Islet of Langerhans (tissue), 1 donor: Measurements from ENCODE around the gene DACH1.

Experiments
- FAIRE-seq: peaks from one replicate; lab custom pipeline; 2011; peaks lifted over from hg19 to GRCh38; lab: Jason Lieb, UNC

Gene DACH1

GRCh38 chr13:71481501-71481900, 385.5 kb downstream of the DACH1 start:
- FAIRE-seq, result peak; percentile 64

- peak; percentile 38 for FAIRE-seq
Measured at GRCh38 chr13:71481046-71481445, 386.0 kb downstream of the DACH1 start.

DNA sequence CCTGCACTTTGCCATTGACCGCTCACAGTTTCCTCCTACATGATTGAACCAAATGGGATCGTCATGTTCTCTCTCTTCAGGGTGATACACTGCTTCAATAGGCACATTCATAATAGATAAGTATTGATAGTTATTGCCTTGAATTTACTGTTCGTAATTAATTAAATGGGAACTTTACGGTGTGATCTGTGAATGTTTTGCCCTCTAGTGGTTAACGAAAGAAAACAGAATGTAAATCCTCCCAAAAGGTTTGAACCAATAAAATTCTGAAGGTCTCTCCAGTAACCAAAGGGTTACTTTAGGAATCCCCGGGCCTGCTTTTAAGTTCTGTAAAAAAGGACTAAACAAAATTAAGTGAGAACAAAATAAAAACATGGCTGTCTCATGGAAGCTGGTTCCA, 389.3 kb downstream of the DACH1 start:
- FAIRE-seq, result peak; percentile 72

DNA sequence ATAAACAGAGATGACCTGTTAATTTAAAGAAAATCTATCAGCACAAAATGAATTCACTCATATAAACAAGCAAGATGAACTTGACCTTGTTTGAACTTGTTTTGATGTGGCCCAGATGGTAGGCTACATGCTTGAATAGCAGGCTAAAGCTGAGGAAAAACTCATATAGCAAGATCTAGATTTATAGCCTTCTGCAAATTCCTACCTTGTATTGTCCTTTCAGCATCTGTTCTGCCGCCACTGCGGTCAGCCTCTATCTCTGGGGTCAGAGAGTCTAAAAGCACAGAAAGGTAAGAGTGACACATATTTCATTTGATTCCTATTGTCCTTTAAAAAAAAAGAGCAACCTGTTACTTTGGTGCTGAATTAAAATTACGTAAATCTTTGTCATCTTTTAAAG, 392.1 kb downstream of the DACH1 start:
- no peak for FAIRE-seq

DNA sequence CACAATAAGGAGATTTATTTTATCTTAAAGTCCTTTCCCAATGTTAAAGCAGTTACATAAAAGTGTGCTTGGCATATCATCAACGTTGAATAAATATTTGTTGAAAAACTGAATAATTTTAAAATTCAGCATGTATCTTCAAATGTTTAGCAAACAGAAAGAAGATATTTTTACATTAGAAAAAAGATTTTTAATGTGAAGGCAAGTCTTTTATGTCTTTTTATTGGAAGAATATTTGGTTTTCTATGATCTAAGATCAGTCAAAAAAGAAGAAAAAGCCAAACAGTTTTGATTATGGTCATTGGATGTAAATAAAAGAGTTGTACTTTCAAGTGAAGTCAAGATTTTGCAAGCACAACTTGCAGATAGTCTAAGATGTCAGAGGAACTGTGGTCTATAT, 397.4 kb downstream of the DACH1 start:
- FAIRE-seq, result no peak

DNA sequence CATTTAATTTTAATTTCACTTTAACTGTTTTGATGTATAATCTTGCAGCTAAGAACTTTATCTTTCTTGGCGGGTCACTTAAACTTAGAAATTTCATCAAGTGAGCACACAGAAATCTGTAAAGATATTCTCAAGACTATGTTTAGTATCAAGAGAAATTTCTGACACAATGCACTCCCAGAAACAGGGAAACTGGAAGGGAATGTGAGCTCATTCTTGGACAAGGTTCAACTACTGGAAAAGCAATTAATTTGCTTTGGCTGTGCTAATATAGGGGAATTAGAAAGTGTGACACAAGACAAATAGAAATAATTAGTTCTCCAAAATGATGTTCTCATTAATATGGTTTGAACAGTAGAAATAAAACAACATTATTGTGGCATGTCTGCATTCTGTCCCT, 402.3 kb downstream of the DACH1 start:
- peak; percentile 86 for FAIRE-seq

GRCh38 chr13:71461892-71462291, 405.1 kb downstream of the DACH1 start:
- peak; percentile 5 for FAIRE-seq

- FAIRE-seq, result peak; percentile 91
Measured at GRCh38 chr13:71460211-71460610, 406.8 kb downstream of the DACH1 start.

GRCh38 chr13:71459708-71460107, 407.3 kb downstream of the DACH1 start:
- FAIRE-seq, result peak; percentile 45

DNA sequence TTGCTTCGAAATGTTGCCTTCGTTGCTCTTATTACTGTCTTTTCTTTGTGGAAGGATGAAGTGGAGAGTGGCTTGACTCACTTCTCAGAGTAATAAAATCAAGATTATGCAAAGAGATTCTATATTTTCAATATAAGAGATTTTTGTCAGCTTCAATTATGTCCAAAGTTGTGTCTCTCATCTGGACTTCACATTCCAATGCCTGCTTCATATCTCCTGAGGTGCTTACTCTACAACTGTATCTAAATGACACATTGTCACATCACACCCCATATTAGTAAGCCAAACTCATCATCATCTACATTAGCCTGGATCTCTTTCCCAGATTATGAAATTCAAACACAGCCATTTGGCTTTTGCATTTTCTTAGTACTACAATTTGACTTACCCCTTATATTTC, 409.4 kb downstream of the DACH1 start:
- no peak for FAIRE-seq

DNA sequence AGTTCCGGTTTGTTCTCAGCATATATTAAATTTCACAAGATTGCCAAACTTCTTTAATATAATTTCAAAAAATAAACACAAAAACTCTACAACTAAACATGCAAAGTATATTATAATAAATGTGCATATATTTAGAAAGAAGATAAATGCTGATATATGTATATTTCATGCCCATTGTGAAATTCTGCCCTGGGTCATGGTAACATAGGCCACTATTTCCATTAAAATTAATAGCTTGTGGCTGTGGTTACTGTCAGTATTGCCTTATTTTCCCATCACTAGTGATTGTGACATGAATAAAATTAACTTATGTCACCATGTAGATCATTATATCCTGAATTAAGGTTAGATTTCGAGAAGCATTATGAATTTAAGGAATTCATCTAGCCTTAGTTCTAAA, 410.9 kb downstream of the DACH1 start:
- FAIRE-seq, result no peak

GRCh38 chr13:71454509-71454908, 412.5 kb downstream of the DACH1 start:
- no peak for FAIRE-seq

- FAIRE-seq, result peak; percentile 88
Measured at GRCh38 chr13:71448080-71448630, 418.8 kb downstream of the DACH1 start.

- peak; percentile 79 for FAIRE-seq
Measured at GRCh38 chr13:71437704-71438103, 429.3 kb downstream of the DACH1 start.

- no peak for FAIRE-seq
Measured at GRCh38 chr13:71430681-71431080, 436.3 kb downstream of the DACH1 start.

GRCh38 chr13:71417205-71417604, 449.8 kb downstream of the DACH1 start:
- no peak for FAIRE-seq

GRCh38 chr13:71412231-71412630, 454.8 kb downstream of the DACH1 start:
- no peak for FAIRE-seq

DNA sequence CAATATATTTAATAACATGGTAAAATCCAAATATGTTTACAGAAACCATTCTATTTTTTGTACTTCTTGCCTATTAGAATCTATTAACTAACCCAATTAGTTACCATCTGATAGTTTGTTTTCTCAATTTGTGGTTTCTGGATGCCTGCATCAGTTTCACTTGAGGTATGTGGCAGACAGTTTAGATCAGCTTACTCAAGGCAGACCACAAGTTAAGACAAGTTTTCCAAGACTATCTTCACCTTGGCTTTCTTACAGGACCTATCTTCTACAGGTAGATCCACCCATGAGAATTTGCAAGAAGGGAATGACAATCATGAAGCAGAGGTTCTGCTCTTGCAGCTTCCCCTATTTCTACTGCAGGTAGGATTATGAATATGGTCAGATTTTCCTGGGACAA, 458.6 kb downstream of the DACH1 start:
- FAIRE-seq, result no peak

DNA sequence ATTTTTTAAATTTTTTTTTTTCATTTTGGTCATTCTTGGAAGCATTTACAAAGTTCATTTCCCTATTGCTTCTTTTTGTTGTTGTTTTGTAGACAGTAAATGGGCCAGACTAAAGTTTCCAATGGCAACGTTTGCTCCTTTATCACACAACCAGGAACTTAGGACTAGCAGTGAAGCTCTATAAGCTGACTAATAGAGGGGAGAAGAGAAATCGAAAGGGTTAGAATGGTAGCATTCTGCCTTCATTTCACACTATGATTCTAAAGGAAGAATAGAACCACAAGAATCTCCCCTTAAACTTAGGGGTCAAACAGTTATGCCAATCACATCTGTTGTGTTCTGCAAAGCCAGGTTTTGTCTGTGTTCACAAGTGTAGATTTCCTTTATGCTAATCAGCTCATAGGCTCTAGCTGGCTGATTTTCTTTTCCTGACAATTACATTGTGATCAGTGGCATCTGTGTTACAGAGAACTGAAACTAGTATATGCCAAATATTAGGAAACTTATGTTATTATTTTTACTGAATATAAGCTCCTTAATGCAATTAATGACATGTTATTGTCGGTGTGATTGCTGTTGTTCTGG, 467.3 kb downstream of the DACH1 start:
- no peak for FAIRE-seq

DNA sequence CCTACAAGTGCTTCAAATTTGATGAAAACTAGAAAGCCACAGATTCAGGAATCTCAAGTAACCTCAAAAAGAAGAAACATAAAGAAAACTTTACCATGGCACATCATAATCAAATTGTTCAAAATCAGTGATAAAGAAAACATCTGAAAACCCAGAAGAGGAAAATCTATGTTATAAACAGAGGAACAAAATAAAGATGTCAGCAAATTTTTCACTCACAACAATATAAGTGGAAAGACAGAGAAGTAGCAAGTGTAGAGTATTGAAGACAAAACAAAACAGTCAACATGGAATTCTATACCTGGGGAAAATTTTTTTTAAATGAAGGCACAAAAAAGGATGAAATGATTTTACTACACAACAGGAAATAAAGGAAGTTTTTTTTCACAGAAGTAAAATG, 470.9 kb downstream of the DACH1 start:
- FAIRE-seq, result peak; percentile 41

- FAIRE-seq, result no peak
Measured at GRCh38 chr13:71395053-71395452, 472.0 kb downstream of the DACH1 start.

GRCh38 chr13:71394176-71394575, 472.8 kb downstream of the DACH1 start:
- no peak for FAIRE-seq
